Nephron progenitor cell (in vitro differentiated cells): Measurements from ENCODE around the gene KCNB1.
A peak's percentile ranks its signal among the peaks of the same experiment; 100 is the strongest.
"Not testable (repeated sequence)": the region's sequence is repeated elsewhere in the genome, so short reads cannot be mapped to it uniquely, and the experiment has no call there.

ENCODE experiments used
- DNase-seq: peaks from one replicate; pipeline ENCODE4 v3.0.0; 2021
- H3K27ac Mint-ChIP-seq: 2 replicates; pipeline ENCODE4 v1.8.0; 2021; ENCODE audit warnings: mild to moderate bottlenecking, moderate library complexity, mixed read lengths
- H3K27me3 Mint-ChIP-seq: 2 replicates; pipeline ENCODE4 v1.8.0; 2021; ENCODE audit warnings: mild to moderate bottlenecking, low read depth, mixed read lengths; ENCODE audit not compliant: poor library complexity
- H3K36me3 Mint-ChIP-seq: 2 replicates; pipeline ENCODE4 v1.8.0; 2021; ENCODE audit warnings: low read depth, mixed read lengths
- H3K4me1 Mint-ChIP-seq: 2 replicates; pipeline ENCODE4 v1.8.0; 2021; ENCODE audit warnings: mixed read lengths
- H3K4me3 Mint-ChIP-seq: 2 replicates; pipeline ENCODE4 v1.8.0; 2021; ENCODE audit warnings: mild to moderate bottlenecking, moderate library complexity, mixed read lengths
- H3K9me3 Mint-ChIP-seq: 2 replicates; pipeline ENCODE4 v1.8.0; 2021; ENCODE audit warnings: mild to moderate bottlenecking, moderate library complexity, mixed read lengths
- CTCF ChIP-seq: fragments of 200-600 bp; sonication (generic); IDR thresholded peaks from 2 replicates; pipeline ENCODE4 v1.5.0; 2021; ENCODE audit warnings: antibody characterized with exemption

Gene KCNB1

DNA sequence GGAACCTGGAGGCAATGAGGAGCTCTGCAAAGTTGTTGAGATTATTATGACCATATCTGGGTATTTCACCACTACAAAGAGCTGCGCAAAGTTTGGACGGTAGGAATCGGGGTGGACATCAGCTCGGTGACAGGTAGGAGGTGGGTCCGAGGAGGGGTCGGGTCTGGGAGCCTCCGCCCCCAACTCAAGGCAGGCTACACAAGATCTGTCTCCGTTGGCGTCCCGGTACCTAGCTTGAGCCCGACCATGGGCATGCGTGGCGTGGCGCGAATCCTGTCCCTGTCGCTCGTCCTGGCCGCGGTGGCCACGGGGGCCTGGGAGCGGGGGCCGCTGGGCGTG is 164.4 kb downstream of the KCNB1 start:
- Mint-ChIP-seq H3K4me1 (peaks cover 8% of the 10 kb centered on the region), H3K4me3 (peak overlapping the region; percentile 77), H3K27me3 (peaks cover 97% of the 10 kb centered on the region), H3K9me3 (peaks cover 20% of the 10 kb centered on the region), H3K27ac (no peak overlapping the region), H3K36me3 (no peaks in the 10 kb centered on the region)
- DNase-seq = no peak
- no peak for TF ChIP-seq CTCF

DNA sequence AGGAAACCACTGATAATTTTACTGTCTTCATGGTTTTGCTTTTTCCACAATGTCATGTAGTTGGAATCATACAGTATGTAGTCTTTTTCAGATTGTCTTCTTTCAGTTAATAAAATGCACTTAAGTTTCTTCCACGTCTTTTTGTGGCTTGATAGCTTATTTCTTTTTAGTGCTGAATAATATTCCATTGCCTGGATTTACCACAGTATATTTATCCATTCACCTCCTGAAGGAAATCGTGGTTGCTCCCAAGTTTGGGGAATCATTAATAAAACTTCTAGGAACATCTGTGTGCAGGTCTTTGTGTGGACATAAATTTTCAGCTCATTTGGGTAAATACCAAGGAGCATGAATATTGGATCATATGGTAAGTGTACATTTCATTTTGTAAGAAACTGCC is 165.8 kb downstream of the KCNB1 start:
- no peak for TF ChIP-seq CTCF
- DNase-seq = no peak
- H3K9me3 Mint-ChIP-seq = peaks cover 20% of the 10 kb centered on the region
- H3K4me3 Mint-ChIP-seq = no peak overlapping the region
- H3K27ac Mint-ChIP-seq = no peak overlapping the region
- peaks cover 93% of the 10 kb centered on the region for H3K27me3 Mint-ChIP-seq
- no peaks in the 10 kb centered on the region for H3K36me3 Mint-ChIP-seq
- H3K4me1 Mint-ChIP-seq = peaks cover 8% of the 10 kb centered on the region

DNA sequence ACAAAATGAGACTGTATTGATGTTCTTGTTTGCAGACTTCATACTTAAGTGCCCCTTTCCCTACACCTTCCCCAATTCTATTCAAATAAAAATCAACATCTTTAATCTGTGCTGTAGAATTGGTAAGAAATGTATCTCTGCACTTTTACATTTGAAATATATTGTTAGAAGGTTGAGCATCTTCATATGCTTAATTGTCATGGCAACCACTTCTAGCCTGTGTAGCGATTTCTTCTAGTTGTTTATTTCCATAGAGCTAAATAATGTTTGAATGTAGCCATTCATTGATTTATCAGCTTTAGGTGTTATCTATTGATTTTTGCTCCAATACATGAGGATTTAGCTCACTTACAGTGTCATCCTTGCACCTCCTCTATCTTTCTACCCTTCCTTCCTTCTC is 166.9 kb downstream of the KCNB1 start:
- TF ChIP-seq CTCF = no peak
- no peak overlapping the region for H3K4me3 Mint-ChIP-seq
- H3K36me3 Mint-ChIP-seq = no peaks in the 10 kb centered on the region
- H3K9me3 Mint-ChIP-seq = peaks cover 21% of the 10 kb centered on the region
- peaks cover 89% of the 10 kb centered on the region for H3K27me3 Mint-ChIP-seq
- H3K4me1 Mint-ChIP-seq = peaks cover 8% of the 10 kb centered on the region
- DNase-seq = no peak
- H3K27ac Mint-ChIP-seq = no peak overlapping the region

DNA sequence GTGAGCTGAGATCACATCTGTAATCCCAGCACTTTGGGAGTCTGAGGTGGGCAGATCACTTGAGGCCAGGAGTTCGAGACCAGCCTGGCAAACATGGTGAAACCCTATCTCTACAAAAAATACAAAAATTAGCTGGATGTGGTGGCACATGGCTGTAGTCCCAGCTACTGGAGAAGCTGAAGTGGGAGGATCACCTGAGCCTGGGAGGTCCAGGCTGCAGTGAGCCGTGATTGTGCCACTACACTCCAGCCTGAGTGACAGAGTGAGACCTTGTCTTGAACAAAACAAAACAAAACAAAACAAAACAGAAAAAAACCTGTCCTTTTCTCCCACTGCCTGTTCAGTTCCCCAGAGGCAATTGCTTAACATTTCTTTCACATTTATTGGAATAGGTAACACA is 168.4 kb downstream of the KCNB1 start:
- H3K4me3 Mint-ChIP-seq, H3K27ac Mint-ChIP-seq, DNase-seq, H3K36me3 Mint-ChIP-seq, H3K4me1 Mint-ChIP-seq: not testable (repeated sequence)
- peaks cover 29% of the 10 kb centered on the region for H3K9me3 Mint-ChIP-seq
- peaks cover 86% of the 10 kb centered on the region for H3K27me3 Mint-ChIP-seq
